Dedifferentiated amniotic fluid mesenchymal stem cell (primary cell): ENCODE results near the gene CHD2.
"Not testable (repeated sequence)": the region's sequence is repeated elsewhere in the genome, so short reads cannot be mapped to it uniquely, and the experiment has no call there.

ENCODE experiments used
- DNase-seq: peaks from one replicate; pipeline ENCODE4 v3.0.0-alpha.2; 2016; ENCODE audit errors: extremely low spot score

Gene CHD2

DNA sequence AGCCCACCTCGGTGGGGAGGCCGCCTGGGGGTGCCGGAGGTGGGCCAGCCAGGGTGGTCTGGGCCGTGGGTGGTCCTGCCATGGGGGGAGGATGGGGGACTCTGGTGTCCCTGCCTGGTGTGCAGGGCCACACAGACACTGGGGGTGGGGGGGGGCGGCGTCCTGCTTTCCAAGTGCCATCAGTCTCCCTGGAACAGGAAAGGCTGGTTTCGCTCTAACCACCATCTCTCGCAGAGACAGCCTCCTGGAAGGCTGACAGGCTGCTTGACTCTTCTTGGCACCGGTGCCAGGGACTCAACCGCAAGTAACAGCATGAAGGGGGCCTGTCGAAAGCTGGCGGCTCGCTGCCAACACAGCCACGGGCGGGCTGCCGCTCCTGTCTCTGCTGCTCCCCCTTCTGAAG, 148.6 kb downstream of the CHD2 start:
- no peak for DNase-seq

DNA sequence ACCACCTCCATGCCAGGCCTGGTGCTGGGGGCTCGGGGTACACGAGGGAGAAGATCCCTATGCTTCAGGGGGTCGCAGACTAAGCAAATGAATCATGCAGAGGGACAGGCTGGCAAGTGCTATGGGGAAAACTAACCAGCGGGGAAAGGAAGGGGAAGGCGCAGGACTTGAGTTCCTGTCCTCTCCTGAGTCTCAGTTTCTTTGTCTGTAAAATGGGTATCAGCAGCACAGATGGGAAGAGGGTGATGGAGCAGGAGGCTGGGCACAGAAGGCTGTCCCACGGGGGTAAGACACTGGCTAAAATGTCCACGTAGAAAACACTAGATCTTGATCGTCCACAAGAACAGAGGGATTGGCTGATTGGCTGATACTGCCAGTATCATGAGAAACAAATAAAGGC, 149.1 kb downstream of the CHD2 start:
- DNase-seq: no peak

DNA sequence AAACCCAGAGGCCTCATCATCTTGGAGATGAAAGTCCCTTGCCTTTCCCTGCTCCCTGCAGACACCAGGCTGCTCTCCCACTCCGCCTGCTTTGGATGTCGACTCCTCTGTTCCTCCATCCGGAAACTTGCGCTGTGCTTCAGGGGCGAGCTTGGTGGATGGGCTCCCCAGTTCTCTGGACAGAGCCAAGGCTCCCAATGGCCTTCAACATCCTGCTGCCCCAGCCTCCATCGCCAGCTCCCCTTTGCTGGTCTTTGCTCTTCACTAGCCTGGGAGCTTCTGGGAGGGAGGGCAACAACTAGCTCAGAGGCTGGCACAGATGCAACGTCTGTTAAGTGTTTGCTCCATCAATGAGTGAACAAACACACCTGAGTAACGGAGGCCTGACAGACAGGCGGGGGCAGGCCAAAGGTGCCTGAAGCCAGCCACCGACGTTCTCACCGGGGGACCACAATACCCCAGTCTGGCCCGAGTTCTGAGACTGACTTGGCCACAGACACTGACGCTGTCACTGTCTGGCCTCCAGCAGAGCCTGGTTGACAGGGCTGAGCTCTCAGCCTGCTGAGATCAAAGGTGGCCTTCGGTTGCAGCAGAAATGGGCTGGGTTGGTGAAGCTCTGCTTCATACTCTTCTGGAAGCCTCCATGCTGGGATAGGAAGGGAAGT, 149.9 kb downstream of the CHD2 start:
- DNase-seq: no peak

DNA sequence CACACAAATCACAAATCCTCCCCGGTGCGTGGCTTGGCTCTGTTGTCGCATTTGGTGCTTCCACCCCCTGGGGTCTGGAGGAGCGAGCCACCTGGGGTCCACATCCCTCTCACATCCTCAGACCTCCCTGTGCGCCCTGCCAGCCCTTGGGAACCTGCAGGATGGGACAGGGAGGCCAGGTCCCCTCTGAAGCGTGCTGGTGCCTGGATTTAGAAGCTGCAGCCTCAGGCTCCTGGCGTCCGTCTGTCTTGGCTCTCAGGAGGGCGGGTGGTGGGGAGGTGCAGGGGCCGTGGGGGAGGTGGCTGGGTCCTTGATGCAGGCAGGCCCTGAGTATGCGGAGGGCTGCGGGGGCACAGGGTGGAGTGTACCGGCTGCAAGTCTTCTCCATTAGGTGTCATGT, 150.5 kb downstream of the CHD2 start:
- no peak for DNase-seq

DNA sequence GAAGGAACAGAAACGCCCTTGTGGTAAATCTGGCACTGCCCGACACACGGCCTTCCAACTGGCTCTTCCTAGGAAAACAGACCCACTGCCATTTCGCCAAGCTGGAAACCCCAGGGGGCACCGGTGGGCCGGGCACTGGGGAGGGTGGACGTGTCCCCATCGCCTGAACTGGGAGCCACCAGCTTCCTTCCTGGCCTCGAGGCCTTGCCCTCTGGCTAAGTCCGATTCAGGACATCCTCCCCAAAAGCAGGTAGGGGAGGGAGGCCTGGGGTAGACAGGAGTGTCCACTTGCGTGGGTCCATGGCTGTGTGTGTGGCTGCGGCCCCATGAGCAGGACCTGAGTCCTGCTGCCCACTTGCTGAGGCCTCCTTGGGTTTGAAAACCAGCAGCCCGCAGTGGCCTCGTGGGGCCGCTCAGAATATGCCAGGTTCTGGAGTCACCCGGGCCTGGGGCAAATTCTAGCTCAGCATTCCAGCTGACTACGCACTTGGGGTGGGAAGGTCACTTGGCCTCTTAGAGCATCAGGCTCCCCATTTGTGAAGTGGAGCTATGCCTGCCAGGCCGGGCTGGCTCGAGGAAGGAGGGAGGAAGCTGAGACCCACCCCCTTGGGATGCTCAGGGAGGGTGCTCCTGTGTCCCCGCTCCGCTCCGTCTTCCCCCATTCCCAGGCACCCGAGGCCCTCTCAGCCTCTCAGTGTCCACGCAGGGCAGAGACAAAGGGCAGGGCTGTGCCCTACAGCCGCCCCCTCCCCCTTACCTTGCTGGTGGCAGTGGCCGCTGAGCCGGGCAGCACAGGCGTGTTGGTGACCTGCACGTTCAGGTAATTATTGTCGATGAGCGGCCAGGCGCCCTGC, 151.3 kb downstream of the CHD2 start:
- no peak for DNase-seq

DNA sequence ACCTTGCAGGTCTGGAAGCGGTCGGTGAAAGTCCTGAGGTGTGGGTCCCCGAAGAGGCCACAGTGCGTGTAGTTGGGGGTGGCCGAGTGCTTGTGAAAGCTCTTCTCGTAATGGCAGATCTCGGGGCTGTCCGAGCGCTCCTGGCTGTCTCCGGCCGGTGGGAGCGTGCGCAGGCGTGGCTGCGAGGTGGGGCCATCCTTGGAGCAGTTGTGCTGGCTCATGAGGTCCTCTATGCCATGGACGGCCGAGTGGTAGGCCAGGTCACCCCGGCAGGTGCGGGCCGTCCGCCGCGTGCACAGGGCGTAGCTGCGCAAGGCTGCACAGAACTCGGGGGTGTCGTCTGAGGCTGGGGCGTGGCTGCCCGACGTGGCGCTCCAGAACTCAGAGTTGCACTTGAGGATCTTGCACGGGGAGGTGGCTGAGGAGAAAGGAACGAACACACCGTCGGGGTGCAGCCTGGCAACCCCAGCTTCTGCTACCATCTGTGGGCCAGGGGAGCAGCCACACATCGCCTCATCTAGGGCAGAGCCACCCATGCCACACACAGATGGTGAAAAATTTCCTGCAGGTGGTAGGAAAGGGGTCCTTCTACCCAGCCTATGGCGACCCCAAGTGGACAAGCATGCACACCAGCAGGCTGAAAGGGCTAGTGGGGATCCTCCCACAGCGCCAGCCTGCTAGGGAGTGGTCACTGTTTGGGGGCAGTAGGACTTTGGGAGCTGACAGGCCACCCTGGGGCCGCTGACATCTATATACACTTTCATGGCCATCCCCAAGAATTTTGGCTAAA, 152.2 kb downstream of the CHD2 start:
- DNase-seq: no peak

DNA sequence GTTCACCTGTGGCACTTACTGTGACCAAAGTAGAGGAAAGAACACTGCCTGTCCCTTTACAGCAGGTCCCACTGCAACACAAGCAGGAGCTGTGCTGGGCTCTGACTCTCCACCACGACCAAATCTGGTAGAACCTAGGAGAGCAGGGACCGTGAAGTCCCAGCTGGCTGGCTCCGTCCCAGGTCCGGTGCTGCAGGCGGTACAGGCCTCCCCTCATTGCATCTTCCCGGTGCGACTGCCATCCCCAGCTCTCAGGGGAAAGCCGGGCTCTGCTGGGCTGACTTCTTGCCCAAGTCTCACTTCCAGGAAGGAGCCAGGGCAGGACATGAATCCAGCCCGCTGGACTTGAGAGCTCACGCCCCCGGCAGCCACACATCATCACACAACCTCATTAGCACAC, 155.1 kb downstream of the CHD2 start:
- no peak for DNase-seq

DNA sequence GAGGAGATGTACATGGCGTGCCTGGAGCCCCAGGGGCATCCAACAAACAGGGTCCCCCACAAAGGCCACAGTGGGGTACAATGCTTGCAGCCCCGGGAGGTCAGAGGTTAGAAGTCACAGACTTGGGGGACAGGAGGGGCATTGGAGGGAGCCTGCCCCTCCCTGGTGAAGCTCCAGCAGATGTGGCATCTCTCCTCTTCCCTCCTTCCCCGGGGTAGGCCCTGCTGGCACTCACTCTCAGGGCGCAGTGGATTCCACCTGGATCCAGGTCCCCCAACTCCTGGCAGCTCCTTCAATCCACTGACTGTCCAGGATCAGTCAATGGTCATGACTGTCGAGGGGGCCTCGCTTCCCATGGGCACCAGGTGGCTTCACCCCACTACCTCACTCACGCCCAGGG, 156.7 kb downstream of the CHD2 start:
- no peak for DNase-seq

DNA sequence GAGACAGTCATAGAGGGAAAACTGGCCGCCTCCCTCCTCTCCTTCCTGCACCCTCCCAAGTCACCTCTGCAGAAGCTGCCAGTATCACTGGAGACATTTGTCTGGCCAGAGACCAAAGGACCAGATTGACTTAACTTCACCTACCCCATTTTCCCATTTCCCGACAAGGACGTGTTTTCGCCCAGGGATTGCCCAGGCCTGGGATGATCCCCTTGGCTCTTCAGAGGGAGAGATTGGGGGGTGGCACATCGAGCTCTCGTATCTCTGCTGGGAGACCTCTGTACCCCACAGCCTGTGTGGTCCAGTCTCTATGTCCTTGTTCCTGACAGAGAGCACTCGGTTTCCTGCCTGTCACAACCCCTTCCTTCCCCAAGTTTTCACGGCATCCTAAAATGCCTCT, 157.5 kb downstream of the CHD2 start:
- no peak for DNase-seq

DNA sequence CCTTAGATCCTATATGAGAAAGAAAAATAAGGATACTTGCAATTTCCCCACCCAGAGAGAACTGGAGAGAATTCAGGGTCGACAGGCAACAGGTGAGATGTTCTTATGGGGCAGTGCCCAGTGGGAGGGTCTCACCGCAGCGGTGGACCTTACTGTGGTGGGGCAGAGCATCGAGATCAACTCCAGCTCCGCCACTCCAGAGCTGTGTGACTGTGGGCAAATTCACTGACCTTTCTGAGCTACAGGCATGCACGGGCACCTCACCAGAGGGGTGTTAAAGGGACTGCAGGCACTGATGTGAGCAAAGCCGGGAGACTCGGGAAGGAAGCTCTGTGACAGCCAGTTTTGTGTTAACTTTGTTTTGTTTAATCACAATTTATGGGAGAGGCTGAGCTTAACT, 158.0 kb downstream of the CHD2 start:
- DNase-seq: no peak

DNA sequence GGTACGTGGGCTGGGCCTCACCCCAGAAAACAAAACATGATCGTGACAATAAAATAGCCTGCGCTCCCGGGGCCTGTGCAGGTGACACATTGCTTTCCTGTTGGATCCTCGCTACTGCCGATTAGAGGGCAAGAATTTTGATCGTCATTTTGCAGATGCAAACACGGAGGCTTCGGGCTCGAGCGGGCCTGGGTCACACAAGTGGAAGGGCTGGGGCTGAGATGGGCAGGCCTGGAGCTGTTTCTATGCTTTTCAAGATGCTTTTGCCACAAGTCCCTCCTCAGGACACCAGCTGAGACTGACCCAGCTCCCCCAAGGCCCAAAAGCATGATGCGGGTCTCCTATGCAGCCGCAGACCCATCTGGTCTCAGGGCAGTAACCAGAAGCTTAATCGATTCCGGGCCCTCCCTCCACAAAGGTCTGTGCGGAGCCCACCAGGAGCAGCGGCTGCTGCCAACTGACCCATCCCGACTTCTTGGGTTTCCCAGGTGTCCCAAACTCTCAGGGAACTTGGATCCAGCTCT, 158.8 kb downstream of the CHD2 start:
- DNase-seq: no peak

DNA sequence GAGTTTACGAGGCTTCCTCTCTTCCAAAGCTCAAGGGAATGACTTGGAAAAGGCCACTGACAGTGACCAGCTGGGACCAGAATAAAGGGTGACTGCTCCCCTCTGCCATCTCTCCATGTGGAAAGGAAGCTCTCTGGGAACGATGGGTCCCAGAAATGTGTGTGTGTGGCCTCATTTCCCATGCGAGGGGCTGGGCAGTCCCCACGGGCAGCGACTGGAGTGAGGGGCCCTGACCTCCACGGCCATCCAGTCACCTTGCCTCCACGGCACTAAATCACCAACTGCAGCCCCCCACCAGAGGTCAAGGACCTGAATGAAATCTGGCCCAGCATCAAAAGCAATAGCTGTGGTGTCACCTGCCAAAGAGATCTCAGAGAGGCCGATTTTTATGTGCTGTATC, 159.3 kb downstream of the CHD2 start:
- DNase-seq: no peak

DNA sequence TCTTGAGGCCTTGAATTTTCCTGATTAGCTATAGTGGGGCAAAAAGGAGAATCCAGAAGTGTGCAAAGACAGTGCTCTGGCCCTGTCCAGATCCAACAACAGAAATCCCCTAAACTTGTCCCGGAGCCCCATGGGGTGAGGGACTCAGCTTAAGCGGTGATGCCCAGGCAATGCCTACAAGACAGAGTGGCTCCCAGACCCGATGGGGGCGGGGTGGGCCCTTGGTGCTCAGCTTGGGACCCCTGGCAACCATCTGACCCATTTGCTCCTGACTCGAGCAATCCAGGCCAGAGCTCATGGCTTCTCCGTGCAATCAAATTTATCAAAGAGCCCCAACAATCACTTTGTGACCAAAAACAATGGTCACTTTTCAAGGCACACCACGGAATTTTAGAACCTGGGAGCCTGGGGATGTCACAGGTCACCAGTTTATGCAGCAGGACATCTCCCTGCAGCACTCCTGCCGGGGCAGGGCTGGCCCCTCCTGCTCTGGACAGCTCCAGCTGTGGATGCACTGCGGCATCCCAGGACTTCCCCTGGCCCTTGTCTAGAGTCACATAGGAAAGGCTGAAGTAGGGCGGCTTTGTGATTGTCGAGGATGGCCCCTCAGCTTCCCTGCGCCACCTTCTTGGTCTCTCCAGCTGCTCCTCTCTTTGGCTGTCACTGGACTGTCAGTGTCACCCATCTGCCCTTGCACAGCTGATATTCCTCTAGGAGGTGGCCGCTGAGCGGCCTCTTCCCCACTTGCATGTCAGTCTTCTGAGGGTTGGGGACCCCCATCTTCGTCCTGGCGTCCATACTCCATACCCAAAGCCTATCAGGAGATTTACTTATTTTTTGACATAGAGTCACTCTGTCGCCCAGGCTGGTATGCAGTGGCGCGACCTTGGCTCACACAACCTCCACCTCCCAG, 160.5 kb downstream of the CHD2 start:
- no peak for DNase-seq

DNA sequence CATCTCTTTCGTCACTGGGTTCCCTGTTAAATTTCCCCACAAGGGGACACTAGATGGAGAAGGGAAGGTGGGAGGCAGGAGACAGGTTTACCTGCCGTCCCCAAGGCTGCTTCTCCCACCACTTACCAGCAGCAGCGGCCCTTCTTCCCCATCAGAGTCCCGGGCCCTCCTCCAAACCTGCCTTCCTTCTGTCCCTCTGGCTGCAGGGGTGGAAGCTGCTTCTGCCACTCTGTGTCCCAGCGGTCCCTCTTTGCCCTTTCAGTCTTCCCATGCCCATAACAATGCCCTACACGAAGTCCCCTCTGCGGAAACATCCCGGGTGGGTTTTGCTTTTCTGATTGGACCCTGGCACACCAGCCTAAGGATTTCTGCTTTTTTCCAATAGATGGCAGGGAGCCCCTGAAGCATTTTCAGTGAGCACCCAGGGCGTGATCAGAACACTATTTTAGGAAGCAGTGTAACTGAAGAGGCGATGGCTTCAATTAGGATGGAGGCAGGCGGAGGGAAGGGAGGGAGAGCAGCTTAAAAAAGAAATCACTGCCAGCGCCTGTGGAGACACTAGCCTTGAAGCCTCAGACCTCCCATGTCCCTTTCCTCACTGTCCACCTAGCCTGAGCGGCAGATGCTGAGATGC, 162.6 kb downstream of the CHD2 start:
- DNase-seq: not testable (repeated sequence)

DNA sequence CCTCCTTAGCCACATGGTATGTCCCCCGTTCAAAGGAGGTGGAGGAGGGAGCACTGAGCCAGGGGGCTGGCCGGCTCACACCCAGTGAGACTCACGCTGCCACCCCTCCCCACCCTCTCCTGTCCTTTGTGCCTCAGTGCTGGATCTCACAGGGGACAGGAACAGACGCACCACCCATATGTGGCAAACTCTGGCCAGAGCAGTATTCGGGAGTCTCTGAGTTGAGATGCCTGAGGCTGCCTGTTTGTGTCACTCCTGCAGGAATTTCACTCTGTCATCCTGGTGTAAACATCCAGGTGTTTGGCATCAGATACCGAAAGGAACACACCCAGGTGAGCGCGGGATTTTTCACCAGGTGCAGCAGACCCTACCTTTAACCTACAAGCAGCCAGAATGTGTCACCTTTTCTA, 163.1 kb downstream of the CHD2 start:
- no peak for DNase-seq

DNA sequence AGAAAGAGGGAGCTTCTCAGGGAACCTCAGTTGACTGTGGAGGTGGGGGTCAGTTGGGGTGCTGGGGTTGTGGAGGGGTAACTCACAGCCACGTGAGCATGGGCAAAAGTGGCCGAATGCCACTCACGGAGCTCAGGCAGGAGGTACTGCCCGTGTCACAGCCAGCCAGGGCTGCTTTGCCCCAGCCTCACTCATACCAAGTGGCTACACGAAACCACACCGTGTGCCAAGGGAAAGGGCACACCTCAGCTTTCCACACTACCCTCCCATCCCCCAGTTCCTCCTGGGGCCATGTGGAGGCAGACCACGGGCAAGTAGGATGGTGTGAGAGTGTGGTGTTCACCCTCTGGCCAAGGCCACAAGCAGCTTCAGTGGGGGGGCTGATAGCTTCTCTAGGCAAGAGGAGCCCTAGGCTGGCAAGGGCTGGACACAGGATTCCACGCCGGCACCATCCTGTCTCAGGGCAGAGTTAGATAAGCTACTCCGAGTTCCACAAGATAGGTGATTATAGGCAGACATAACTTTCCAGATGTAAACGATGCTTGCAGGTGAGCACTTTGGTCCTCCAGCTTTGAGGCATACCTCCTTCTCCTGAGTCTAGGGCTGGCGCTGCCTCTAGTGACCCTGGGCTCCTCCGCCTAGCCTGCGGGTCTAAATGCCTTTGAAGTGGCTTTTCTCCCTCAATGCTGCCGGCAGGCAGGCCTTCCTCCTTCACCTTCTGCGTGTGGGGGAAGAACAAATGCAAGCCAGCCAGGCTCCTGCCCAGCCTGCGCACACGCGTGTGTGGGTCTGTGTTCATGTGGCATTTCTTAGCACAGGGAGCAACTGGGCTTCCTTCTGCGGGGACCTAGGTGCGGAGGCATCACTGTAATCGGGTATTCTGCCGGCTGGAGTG, 163.9 kb downstream of the CHD2 start:
- no peak for DNase-seq

DNA sequence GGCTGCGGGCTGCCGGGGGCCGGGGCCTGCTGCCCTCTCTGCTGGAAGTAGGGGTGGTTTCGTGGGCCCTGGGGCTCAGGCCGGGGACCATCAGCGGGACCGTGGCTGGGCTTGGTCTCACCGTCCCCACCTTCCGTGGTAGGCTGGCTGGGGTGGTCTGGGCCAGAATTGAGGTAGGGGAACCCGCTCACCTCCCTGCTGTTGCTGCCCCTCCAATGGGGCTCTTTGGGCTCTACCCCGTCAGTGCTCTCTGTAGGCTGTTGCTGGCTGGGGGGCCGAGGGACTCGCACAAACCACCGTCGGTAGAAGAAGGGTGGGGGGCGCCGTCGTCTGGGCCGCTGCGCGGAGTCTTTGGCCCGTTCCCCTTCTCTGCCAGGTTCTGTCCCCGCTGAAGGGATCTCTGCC, 165.5 kb downstream of the CHD2 start:
- no peak for DNase-seq

DNA sequence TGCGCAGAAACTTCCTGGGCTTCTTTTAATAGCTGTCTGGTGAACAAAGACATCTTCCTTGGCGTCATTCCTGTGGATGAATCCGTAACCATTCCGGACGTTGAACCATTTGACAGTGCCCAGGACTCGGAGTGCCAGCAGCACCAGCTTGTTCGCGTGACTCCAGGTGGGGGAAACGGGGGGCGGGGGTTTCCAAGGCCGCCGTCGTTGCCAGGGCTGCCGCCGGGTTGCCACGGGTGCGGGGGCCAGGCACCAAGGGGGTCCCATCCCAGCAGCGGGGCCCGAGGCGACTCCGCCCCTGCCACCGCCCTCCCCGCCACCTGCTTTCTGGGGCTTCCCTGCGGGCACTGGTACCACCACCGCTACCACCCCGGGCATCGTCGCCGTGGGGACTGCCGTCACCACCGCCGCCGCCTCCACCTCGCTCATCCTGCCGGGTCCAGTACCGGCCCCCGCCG, 166.1 kb downstream of the CHD2 start:
- no peak for DNase-seq

DNA sequence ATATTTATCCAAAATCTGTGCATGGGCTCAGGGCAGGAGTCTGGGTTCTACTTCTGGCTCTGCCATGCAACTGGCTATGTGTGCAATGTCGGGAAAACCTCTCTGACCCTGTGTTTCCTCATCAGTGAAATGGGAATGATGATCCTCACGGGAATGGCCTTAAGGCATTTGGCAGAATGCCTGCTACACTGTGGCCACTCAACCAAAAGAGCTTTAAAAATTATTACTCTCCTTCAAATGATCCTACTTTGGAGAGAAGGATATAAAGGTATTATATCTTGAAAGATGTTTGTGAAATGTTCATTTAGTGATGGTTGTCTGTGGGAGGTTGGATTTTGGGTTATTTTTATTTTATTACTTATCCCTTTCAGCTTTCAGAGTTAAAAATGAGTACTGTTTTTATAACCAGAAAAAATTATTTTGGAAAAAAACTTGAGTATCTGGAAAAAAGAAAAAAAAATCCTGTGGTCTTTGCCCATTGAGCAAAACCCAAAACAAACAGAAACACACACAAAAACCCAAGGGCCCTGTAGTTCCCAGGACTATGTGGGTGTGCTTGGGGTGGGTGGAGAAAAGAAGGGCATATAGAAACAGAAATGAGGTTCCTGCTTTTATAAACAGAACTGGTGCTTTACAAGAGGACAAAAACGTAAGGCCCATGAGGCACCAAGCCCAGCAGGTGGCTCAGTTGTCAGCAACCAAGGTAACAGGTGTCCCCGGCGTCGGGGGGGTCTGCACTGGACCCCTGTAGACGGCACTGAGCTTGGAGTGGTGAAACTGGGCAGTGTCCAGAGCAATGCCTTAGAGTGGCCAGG, 166.9 kb downstream of the CHD2 start:
- DNase-seq: no peak
